Epithelial cell of proximal tubule (primary cell): ENCODE results near the gene KCNK15. TPM values are rescaled to one million over a fixed set of nuclear protein-coding genes. Genes with fewer than 3 reads are reported as not detected.

Experiments
- DNase-seq: peaks from one replicate; pipeline ENCODE4 v3.0.0-alpha.2; 2011; ENCODE audit warnings: low read depth
- H3K4me3 ChIP-seq: 2 replicates; pipeline ENCODE4 v1.5.1; 2011; ENCODE audit warnings: low read depth, mild to moderate bottlenecking, low read length
- CTCF ChIP-seq: conservative IDR thresholded peaks from 2 replicates; pipeline ENCODE4 v1.5.1; 2012; ENCODE audit warnings: low read depth, mild to moderate bottlenecking, low read length
- total RNA-seq: library from RNA; depleted of rRNA; stranded (reverse); fragments of >200 nt; gene quantifications from 2 replicates; pipeline ENCODE4 v1.2.3, GENCODE V29; 2015

KCNK15 gene
- total RNA-seq, 1 donor from 2014 or later: not detected

- TF ChIP-seq CTCF: no peak
- H3K4me3 ChIP-seq: no peak overlapping the region
- DNase-seq: no peak
These were observed 38.6 kb upstream of the KCNK15 start for GRCh38 chr20:44707018-44707579.

- H3K4me3 ChIP-seq: no peak overlapping the region
- DNase-seq: no peak
- no peak for TF ChIP-seq CTCF
These were observed 36.3 kb upstream of the KCNK15 start for GRCh38 chr20:44709380-44709779.

- H3K4me3 ChIP-seq: no peak overlapping the region
- TF ChIP-seq CTCF: no peak
- DNase-seq: no peak
These were observed 35.9 kb upstream of the KCNK15 start for GRCh38 chr20:44709797-44710196.

GRCh38 chr20:44711237-44711636 lies 34.4 kb upstream of the KCNK15 start:
- no peak for TF ChIP-seq CTCF
- no peak overlapping the region for H3K4me3 ChIP-seq
- no peak for DNase-seq

- no peak overlapping the region for H3K4me3 ChIP-seq
- no peak for TF ChIP-seq CTCF
- no peak for DNase-seq
These were observed 31.5 kb upstream of the KCNK15 start for GRCh38 chr20:44714102-44714700.

- no peak for TF ChIP-seq CTCF
- H3K4me3 ChIP-seq: no peak within 1 kb of the TSS
- DNase-seq: no peak
These were observed 30.8 kb upstream of the KCNK15 start, which contains the start of gene CCN5 for GRCh38 chr20:44714701-44715498. CCN5 (plus strand) TSS chr20:44715369; CDS start chr20:44715391, 22 bp downstream.
